Measurements from ENCODE around the gene AKR1D1. TPM values are rescaled to one million over a fixed set of nuclear protein-coding genes. Genes with fewer than 3 reads are reported as not detected.
"Not testable (repeated sequence)": the region's sequence is repeated elsewhere in the genome, so short reads cannot be mapped to it uniquely, and the experiment has no call there.

AKR1D1 gene
- total RNA-seq, 4 donors from 2014 or later = 0.10 TPM; not detected in 3

DNA sequence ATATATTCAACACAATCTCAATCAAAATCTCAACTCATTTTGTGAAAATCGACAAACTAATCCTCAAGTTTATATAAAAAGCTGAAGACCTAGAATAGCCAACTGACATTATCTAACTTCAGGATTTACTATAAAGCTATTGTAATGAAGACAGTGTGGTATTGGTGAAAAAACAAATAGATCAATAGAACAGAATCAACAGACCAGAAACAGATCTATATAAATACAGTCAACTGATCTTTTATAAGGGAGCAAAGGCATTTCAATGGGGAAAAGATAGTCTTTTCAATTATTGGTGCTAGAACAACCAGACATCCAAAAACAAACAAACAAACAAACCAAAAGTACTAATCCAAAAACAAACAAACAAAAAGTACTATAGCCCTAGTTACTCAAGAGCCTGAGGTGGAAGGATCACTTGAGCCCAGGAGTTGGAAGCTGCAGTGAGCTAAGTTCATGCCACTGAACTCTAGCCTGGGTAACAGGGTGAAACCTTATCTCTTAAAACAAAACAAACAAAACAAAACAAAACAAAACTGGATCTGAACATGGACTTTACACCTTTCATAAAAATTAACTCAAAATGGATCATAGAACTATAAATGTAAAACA, 26.6 kb upstream of the AKR1D1 start:
- TF ChIP-seq CTCF (IDR thresholded peaks at IDR 0.05) (peak in 1 of 3 donors; percentile 29), POLR2A (IDR thresholded peaks at IDR 0.05) (no peak)
- DNase-seq (ENCODE audit: low spot score in 2 of 2) = no peak
- 93% methylated on average over 1 of the region's 1 CpG for WGBS, 2 donors
- H3K4me3 ChIP-seq (ENCODE audit: low read depth, poor library complexity, severe bottlenecking) = no peak overlapping the region
- intact Hi-C loops (cut with DNase I; ENCODE audit: low total_unique reads) = no loop called here

GRCh38 chr7:138051712-138052247, 24.5 kb upstream of the AKR1D1 start:
- H3K4me3 ChIP-seq (ENCODE audit: low read depth, poor library complexity, severe bottlenecking); DNase-seq (ENCODE audit: low spot score in 2 of 2); intact Hi-C loops (cut with DNase I; ENCODE audit: low total_unique reads): not testable (repeated sequence)
- 78 to 82% methylated on average over 7 of the region's 7 CpGs for WGBS, 2 donors

- TF ChIP-seq CTCF (IDR thresholded peaks at IDR 0.05) (no peak), POLR2A (IDR thresholded peaks at IDR 0.05) (no peak)
- H3K4me3 ChIP-seq (ENCODE audit: low read depth, poor library complexity, severe bottlenecking) = no peak overlapping the region
- intact Hi-C loops (cut with DNase I; ENCODE audit: low total_unique reads) = no loop called here
- WGBS, 2 donors = 79 to 85% methylated on average over 3 of the region's 3 CpGs
- no peak for DNase-seq (ENCODE audit: low spot score in 2 of 2)
These were observed 23.6 kb upstream of the AKR1D1 start for GRCh38 chr7:138052696-138053095.

DNA sequence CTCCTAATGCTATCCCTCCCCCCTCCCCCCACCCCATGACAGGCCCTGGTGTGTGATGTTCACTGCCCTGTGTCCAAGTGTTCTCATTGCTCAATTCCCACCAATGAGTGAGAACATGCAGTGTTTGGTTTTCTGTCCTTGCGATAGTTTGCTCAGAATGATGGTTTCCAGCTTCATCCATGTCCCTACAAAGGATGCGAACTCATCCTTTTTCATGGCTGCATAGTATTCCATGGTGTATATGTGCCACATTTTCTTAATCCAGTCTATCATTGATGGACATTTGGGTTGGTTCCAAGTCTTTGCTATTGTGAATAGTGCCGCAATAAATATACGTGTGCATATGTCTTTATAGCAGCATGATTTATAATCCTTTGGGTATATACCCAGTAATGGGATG, 20.6 kb upstream of the AKR1D1 start:
- intact Hi-C loops (cut with DNase I; ENCODE audit: low total_unique reads); H3K4me3 ChIP-seq (ENCODE audit: low read depth, poor library complexity, severe bottlenecking); DNase-seq (ENCODE audit: low spot score in 2 of 2): not testable (repeated sequence)
- WGBS, 2 donors = 96 to 97% methylated on average over 2 to 3 of the region's 4 CpGs

DNA sequence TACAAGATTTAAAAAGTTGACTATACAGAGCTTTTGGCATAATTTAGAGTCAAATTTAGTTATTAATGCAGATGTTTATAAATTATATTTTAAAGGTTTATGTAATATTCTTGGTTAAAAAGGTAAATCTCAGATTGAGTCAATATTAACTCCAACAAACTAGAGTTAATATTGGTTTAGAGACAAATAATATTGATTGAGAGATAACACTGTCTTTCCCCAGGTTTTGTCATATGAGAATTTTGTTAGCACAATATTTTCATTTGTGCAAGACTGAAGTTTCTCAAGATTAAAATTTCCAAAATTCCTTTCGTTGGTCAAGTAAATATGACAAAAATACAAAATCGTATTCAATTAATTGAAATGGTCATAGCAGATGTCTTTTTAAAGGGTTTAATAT, 12.9 kb upstream of the AKR1D1 start:
- H3K4me3 ChIP-seq (ENCODE audit: low read depth, poor library complexity, severe bottlenecking) = no peak overlapping the region
- WGBS, 2 donors = 89 to 92% methylated on average over 2 of the region's 2 CpGs
- DNase-seq (ENCODE audit: low spot score in 2 of 2) = no peak
- intact Hi-C loops (cut with DNase I; ENCODE audit: low total_unique reads) = no loop called here
- TF ChIP-seq CTCF (IDR thresholded peaks at IDR 0.05) (no peak), POLR2A (IDR thresholded peaks at IDR 0.05) (no peak)

DNA sequence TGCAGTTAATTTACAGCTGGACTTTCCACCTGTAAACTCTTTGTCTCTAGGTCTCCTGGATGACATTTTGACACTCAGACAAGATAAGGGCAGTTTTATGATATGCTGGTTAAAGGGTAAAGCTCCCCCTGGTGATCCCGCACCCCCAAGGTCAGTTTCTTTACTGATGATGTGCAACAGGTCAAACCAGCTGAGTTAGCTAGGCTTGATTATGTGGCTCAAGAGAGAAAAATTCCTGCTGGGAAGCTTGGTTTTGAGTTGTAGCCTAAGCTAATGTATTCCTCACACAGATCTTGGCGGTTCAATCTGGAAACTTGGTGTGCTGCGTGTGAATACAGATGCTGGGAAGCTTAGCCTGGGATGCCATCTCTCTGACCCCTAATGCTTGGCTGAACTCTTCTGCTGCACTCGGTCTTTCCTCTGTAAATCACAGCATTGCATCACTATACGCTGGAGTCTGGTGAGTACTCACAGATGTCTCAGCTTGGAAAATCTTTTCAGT, 11.4 kb upstream of the AKR1D1 start:
- no peak for DNase-seq (ENCODE audit: low spot score in 2 of 2)
- H3K4me3 ChIP-seq (ENCODE audit: low read depth, poor library complexity, severe bottlenecking) = no peak overlapping the region
- intact Hi-C loops (cut with DNase I; ENCODE audit: low total_unique reads) = no loop called here
- WGBS, 2 donors = 30 to 33% methylated on average over 5 of the region's 5 CpGs
- no peak for TF ChIP-seq CTCF (IDR thresholded peaks at IDR 0.05)
- TF ChIP-seq POLR2A (IDR thresholded peaks at IDR 0.05) = no peak

GRCh38 chr7:138065827-138066226, 10.4 kb upstream of the AKR1D1 start:
- no peak for TF ChIP-seq CTCF (IDR thresholded peaks at IDR 0.05)
- no peak for TF ChIP-seq POLR2A (IDR thresholded peaks at IDR 0.05)
- no peak overlapping the region for H3K4me3 ChIP-seq (ENCODE audit: low read depth, poor library complexity, severe bottlenecking)
- intact Hi-C loops (cut with DNase I; ENCODE audit: low total_unique reads) = no loop called here
- no peak for DNase-seq (ENCODE audit: low spot score in 2 of 2)
- 77 to 80% methylated on average over 1 of the region's 1 CpG for WGBS, 2 donors
